Hepatic stellate cell (primary cell): ENCODE measurements around the gene LCN1.
A peak's percentile ranks its signal among the peaks of the same experiment; 100 is the strongest.
"Not testable (repeated sequence)": the region's sequence is repeated elsewhere in the genome, so short reads cannot be mapped to it uniquely, and the experiment has no call there.

Experiments
- DNase-seq: peaks from one replicate; pipeline ENCODE4 v3.0.0; 2011; ENCODE audit warnings: low spot score

The LCN1 gene

DNA sequence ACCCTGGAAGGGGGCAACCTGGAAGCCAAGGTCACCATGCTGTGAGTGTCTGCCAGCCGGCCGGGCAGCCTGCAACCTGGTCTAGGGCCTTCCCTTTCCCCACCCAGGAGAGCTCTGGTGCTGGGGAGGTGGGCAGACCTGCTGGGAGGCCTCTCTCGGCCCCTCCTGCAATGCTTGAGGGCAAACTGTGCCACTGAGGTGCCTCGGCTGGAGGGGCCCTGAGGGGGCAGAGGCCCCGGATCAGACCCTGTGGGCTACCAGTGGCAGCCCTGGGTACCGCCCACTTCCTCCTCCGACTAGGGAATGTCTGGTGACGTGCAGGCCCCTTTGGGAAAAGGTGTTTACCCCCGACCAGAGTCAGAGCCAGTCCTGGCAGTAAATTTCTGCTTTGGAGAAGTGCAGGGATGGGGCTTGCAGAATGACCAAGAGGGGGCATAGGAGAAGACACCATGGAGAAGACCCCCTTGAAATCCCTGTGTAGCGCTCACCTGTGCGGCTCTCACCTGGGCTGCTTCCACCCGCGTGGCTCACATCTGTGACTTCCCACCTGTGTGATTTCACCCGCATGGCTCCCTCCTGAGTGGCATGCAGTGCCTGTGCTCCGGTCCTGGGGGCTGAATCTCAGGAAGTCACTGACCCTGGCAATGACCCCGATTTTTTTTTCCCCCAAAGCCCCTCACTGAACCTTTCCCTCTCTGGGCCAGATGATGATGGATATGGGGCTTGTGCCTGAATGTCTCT lies 1.1 kb downstream of the LCN1 start:
- no peak for DNase-seq

DNA sequence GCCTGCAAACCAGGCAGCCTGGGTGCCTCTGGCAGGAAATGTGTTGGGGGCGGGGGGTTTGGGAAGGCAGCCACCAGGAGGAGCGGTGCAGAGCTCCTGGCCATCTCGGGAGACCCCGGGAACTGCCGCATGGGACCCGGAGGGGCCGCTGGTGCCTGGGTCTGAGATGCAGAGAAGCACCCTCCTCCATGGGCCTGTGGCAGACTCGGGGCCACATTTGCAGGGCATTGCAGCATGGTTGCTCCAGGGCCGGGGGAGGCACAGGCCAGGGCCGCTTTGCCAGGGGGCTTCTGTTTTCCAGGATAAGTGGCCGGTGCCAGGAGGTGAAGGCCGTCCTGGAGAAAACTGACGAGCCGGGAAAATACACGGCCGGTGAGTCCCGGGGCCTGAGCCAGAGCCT lies 1.7 kb downstream of the LCN1 start:
- no peak for DNase-seq

DNA sequence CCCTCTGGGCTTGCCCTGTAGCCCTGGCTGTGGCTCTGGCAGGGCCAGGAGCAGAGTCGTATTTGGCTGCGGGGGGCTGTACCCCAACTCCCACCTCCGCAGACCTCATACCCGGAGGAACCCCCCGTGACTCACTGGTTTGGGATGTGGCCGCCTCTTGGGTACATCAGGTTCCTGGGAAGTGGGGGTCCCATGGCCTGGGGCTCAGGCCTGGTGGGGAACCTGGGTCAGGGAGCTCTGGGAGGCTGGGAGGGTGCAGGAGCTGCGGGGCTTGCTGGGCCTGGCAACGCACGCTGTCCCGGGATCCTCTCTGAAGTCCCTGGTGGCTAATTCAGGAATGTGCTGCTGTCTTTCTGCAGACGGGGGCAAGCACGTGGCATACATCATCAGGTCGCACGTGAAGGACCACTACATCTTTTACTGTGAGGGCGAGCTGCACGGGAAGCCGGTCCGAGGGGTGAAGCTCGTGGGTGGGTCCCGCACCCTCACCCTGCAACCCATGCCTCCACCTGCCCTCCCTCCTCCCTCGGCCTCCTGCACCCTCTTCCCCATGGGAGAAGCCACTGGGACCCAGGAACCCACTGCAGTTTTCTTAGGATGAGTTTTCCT lies 2.4 kb downstream of the LCN1 start:
- no peak for DNase-seq

DNA sequence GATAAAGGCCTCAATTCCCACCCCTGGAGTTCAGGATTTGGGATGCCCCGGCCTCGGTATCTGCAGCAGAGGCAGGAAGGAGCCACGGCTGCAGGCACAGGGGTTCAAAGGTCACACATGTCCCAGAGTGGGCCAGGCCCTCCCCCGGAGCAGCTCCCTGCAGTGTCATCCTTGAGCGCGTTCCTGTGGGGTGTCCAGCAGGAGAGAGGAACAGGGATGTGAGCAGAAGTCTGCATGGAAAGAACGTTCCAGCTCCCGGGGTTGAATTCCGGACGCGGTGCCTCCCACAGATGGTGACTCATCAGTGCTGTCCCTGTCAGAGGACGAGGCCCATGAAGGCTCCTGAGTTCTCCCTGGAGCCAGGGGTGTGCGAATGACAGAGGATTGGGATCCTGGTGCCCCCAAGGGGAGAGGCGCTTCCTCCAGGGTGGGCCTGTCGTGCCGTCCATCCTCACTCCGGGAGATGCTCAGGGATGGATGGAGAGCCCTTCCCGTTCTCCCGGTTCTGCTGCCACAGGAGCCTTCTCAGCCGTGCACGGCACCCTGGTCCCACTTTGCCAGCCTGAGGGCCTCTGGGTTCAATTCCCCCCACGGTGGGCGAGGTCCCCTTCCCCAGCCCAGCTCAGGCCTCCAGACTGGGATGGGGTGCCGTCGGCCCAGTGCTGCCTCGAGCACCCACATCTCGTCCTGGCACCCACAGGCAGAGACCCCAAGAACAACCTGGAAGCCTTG lies 3.1 kb downstream of the LCN1 start:
- peak; percentile 75 for DNase-seq

DNA sequence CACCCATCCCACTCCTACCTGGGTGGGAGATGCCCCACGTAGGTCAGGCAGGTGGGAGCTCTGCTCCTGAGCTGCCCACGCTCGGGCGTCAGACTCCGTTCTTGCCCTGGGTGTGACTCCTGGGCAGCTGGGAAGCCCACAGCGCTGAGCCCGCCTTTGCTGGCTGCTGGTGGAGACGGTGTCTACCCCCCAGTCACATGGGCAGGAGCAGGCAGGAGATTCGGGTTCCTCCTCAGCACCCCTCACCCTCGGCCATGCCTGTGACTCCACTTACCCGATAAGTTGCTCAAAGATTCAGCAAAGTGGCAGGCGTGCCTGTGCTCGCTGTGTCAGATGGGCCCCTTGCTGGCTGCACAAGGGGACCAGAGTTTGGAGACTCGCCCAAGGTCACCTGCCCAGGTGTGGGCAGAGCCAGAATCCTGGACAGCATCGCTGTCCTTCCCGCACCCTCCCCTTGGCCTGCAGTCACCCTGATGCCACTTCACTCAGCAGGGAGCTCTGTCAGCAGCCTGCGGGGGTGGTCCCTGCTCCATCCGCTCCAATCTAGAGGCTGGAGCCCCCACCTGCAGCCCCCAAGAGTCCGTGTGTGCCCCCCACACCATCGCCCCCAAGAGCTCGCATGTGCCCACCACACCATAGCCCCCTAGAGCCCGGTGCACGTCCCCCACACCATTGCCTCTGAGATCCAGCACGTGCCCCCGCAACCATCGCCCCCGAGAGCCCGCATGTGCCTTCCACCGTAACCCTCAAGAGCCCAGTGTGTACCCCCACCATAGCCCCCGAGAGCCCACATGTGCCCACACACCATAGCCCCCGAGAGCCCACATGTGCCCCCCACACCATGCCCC lies 4.2 kb downstream of the LCN1 start:
- no peak for DNase-seq

DNA sequence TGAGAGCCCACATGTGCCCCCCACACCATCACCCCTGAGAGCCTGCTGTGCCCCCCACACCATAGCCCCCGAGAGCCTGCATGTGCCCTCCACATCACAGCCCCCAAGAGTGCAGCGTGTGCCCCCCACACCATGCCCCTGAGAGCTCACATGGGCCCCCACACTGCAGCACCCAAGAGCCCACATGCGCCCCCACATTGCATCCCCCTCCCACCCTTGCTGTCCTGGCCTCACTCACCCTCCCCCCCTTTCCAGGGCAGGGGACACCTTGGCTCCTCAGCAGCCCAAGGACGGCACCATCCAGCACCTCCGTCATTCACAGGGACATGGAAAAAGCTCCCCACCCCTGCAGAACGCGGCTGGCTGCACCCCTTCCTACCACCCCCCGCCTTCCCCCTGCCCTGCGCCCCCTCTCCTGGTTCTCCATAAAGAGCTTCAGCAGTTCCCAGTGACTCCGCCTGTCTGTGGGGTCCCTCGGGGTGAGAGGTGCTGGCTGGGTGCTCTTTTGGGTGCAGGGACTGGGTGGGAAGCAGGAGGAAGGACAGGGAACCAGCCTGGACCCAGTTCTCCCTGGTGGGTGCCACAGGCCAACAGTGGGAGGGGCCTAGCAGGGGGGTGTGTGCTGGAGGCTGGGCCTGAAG lies 5.0 kb downstream of the LCN1 start:
- no peak for DNase-seq

DNA sequence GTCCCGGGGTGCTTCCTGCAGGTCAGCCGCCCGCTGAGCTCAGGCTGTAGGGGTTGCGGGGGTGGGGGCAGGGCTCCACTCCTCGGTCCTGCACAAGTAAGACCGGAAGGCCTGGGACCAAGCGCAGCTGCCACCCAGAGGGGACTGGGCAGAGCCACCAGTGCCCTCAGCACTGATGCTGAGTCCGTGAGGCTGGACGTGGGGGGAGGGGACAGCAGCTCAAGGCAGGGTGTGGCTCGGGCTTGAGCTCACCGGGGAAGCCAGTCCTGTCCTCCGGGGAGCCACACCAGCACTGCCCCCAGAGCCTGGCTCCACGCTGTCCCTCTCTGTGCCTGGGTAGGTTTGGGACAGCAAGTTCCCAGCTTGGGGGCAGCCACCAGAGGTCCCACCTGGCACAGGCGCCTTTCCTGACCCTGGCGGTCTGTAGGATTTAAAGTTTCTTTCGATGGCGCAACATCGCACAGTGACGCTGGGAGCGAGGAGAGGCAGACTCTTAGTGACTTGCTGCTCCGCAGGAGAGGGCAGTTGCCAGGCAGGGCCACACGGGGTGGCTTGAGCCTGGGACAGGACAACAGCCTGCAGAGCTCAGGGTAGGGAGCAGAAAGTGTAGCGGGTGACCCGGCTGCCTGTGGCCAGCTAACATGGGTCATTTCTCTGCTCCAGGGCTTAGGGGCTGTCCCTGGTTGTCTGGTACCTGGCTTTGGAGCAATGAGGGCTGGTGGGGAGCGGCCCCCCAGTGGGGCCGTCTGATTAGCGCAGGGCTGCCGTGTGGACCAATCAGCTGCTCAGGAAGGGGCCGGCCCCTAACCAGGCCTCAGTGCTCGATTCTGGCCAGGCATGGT lies 5.7 kb downstream of the LCN1 start:
- no peak for DNase-seq

DNA sequence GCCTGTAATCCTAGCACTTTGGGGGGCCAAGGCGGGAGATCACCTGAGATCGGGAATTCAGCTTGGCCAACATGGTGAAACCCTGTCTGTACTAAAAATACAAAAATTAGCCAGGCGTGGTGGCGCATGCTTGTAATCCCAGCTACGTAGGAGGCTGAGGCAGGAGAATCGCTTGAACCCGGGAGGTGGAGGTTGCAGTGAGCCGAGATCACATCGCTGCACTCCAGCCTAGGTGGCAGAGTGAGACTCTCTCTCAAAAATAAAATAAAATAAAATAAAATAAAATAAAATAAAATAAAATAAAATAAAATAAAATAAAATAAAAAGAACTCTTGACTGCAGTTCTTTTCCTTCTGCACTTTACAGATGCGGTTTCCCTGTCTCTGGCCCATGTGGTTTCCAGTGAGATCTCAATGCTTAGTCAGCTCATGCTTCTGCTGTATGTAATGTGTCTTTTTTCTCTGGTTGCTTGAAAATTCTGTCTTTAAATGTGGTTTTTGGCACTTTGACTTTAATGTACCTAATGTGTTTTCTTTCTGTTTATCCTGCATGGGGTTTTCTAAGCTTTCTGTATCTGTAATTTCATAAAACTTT lies 7.7 kb downstream of the LCN1 start:
- not testable (repeated sequence) for DNase-seq

DNA sequence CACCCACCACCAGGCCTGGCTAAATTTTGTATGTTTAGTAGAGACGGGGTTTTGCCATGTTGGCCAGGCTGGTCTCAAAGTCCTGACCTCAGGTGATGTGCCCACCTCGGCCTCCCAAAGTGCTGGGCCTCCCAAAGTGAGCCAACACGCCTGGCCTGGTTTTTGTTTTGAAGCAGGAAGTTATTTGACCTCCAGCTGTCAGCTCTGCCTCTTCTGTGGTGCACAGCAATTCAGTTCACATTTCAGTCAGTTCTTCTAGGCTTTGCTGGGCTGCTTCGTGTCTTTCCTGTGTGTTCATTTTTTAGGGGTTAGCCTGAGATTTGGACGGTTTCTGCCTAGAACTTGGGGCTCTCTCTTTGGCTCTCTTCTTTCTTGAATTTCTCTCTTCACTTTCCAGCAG lies 8.9 kb downstream of the LCN1 start:
- DNase-seq, result no peak

DNA sequence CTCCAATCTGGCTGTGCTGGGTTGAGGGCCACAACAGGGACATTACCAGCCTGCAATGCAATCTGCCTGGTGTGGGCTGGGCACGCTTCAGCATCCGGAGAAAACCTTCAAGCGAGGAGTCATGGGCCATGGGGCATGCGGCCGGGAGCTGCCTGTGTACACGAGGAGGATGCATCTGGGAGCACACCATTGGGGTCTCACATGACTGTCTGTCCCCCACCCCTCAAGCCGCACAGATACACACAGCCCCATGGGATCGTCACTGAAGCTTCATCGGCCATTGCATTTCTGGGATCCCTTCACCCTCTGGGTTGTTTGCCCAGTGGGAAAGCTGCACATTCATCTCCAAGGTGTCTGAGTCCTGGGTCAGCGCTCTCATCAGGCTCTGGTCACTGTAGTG lies 9.9 kb downstream of the LCN1 start:
- DNase-seq, result no peak

DNA sequence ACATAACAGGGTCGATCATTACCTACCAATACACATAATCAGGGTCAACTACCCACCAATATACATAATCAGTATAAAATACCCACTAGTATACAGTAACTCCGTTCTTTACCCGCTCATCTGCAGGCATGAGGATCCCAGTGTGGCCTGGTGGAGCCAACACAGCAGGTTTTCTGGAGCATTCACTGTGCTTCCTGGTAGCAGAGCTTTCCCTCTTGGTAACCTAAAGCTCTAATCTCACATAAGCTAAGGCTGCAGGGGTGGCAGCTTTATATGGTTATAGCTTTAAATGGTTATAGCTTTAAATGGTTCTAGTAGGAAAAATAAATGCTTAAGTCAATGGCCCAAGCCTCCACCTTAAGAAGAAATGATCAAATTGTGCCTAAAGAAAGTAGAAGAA lies 11.9 kb downstream of the LCN1 start:
- DNase-seq, result no peak

DNA sequence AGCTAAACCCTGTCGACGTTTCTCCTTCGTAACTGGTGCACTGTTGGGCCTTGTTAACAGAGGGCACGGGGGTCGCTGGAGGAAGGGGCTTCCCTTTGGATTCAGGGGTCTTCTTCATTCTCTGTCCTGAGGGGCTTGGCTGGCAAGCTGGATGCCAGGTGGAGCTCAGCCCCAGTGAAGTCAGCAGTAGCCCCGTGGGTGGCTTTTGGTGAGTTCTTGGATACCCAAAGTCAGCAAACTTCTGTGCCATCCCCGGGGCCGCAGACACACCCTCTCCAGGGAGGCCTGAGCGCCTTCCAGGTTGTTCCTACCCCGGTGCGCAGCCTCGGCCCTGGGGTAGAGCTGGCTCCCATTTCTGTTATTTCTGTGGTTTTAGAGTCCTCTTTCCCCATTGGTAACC lies 12.4 kb downstream of the LCN1 start:
- DNase-seq, result no peak

DNA sequence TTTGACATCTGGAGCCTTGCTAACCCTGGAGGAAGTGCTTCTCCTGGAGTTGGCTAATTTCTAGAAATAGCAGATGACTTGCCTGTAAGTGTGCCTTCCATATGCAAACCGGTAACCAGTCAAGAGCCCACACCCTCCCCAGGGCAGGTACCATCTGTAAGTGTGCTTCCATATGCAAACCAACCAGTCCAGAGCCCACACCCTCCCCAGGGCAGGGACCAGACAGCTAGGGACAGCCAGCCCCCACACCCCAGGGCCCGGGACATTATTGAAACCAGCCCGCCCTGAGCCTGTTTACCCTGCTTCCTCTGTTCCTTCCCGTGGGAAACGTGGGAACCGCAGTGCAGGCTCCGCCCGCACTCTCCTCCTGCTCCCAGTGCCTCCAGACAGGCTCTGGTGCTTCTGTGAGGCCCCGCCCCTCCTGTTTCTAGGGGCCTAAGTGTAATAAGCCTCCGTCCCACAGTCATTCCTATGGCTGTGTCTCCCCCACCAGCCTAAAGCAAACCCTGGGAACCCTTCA lies 13.0 kb downstream of the LCN1 start:
- not testable (repeated sequence) for DNase-seq

DNA sequence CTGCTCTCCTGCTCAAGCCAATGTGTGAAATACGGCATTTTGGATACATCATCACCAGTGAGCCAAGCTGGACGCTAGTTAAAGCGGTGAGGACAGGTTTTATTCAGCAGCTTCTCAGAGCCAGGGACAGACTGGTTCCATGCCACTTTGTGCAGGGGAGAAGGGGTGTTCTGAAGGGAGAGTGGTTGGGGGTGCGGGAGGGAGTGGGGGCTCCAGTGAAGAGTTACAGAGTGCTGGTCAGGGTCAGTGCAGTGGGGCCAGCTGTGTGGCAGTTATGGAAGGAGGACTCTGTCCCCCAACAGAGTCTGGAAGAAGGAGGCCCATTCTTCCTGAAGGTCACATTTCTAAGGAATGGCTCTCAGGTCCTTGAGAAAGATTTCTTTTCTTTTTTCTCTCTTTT lies 13.6 kb downstream of the LCN1 start:
- not testable (repeated sequence) for DNase-seq

DNA sequence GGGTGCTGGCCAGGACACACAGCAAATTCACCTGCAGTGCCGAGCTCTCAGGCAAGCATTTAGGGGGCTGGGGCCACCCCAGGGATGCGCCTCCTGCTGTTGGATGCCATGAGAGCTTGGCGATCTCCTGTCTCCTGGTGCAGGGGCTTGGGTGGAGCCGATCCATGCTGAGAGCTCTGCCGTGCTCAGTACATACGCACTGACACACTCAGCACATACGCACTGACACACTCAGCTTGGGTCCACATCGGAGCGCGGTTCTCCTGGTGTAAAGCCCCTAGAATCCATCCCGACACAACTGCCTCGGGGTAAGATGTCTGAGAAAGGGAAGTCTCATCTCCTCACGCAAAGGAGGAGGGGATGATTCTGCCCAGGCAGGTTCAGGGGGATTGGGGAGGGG lies 14.4 kb downstream of the LCN1 start:
- DNase-seq, result not testable (repeated sequence)

DNA sequence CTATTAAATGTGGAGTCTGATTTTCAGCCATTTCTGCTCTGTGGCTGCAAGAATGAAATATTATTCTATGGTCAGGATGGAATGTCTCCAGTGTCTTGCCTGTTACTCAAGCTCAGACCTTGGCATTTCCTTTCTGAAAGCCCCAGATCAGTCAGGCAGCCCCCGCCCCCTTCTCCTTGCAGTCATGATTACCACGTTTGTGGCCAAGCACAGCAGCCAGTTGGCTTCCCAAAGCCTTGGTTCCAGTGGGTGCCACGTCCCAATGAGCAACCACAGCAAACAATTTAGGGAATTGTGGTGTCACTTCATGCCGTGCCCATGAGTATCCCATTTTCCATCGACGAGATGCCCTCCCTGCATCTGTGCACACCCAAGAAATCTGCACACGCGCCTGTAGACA lies 15.0 kb downstream of the LCN1 start:
- peak; percentile 65 for DNase-seq

DNA sequence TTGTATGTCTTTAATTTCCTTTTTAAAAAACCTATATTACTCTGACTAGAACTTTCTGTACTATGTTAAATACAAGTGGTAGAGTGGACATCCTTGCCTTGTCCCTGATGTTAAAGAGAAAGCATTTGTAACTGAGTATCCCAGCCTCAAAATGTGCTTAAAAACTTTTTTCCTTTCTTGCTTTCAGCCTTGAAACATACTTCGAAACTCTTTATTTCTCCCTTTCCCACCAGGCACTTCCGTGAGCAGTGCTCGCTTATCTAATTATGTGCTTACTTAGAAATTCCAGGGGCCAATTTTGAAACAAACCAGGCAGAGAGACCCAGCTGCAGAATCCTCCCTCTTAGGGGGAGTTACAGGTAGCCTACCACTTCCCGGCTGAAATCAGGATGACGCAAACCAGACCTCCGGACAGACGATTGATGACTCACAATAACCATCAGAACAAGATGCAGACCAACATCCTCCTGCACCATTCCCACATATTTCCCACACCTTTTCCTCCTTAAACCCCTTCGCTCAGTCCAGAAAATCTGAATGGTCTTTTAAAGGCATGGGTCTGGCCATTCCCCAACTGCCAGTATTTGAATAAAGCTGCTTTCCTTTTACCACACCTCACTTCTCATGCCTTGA lies 22.1 kb downstream of the LCN1 start:
- DNase-seq, result not testable (repeated sequence)

DNA sequence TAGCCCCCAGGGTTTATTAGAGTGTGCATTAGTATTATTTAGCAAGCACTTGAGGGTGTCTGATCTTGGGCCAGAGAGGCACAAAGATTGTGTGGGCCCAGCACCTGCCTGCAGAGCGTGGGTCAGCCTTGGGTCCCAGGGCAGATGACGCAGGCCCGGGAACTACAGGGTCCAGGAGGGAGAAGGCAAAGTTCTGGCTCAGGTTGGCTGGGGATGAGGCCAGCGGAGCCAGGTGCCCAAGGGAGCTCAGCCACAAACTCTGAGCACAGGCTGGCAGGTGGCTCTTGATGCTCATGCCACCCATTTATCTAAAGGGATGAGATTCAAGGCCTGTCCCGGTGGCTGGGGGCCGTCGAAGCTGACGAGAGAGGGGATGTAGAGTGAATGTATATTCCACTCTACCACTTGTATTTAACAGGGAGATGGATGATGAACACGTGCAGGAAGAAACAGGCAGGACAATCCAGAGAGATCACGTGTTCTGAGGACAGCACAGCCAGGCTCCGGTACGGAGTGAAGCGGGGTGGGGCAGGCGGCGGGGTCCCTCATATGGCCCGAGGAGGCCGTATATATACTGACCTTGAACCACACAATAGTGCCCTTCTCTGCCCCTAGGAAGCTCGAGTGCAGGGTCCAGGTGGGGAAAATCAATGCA lies 23.9 kb downstream of the LCN1 start:
- no peak for DNase-seq

DNA sequence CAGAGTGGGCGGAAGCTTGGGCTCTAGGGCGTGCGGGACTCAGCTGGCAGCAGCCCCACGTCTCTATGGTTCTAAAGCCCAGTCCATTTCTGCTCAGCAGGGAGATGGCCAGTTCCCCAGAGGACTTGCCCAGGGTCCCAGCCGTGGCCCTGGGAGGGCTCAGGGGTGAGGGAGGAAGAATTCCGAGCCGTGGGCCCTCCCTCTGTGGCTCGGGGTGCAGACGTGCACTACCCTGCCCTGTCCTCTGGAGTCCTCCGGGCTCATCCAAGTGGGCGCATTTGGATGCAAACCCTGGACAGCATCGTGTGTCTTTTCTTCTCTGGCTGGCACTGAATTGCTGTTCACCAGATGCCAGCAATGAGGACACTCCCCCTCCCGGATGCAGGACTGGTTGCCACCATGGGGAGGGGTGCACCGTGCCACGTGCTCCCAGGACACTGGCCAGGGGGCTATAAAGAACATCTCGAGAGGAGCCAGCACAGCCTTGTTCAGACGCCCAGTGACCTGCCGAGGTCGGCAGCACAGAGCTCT lies 24.5 kb downstream of the LCN1 start, which contains the start of gene OBP2A:
Gene OBP2A, plus strand, starts transcription at position 481 of the 531 bp plus-strand sequence. CDS start 55 bp downstream, outside the sequence.
- DNase-seq, result not testable (repeated sequence)
